Measurements from ENCODE around the gene ACTR3C.

The ACTR3C gene

DNA sequence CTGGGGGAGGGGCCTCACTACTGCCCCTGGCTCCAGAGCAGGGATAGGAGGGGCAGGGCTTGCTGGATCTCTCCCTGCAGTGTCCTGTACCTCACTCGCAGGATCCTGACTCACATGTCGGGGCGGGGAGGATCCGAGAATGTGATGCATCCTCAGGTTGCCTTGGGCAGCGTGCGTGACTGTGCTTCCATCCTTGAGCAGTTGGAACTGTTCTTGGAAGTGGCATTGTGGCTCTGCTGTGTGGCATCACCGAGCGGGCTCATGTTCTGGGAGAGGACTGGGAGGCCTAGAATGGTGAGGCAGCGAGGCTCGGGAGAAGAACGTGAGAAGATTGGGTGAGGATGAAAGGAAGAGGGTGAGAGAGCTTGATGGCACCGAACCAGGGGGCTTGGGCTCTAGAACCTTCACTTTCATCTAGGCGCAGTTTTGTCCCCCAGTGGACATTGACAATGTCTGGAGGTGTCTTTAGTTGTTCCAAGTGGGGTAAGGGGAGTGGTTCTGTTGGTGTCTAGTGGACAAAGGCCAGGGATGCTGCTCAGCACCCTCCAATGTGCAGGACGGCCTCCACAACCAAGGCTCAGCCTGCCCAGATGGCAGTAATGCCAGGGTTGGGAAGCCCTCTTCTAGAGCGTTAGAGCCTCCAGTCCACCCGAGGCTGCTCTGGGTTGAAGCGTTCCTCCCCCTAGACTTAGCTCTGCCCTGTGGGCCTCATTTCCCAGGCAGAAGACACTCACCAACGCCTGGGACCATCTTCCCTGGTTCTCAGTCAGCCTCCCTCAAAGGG, 9.7 kb upstream of the ACTR3C start:
- H3K4me3 ChIP-seq (ENCODE audit: control insufficient read depth, low read depth, low read length): no peak overlapping the region
- no peak for TF ChIP-seq CTCF (IDR thresholded peaks at IDR 0.05; ENCODE audit: control insufficient read depth, insufficient read depth, low read depth, low read length, missing control alignments)
- no peak for DNase-seq (ENCODE audit: low read depth)

- H3K4me3 ChIP-seq (ENCODE audit: control insufficient read depth, low read depth, low read length): no peak overlapping the region
- no peak for DNase-seq (ENCODE audit: low read depth)
- no peak for TF ChIP-seq CTCF (IDR thresholded peaks at IDR 0.05; ENCODE audit: control insufficient read depth, insufficient read depth, low read depth, low read length, missing control alignments)
Observed at GRCh38 chr7:150330211-150330885, 7.0 kb upstream of the ACTR3C start.

DNA sequence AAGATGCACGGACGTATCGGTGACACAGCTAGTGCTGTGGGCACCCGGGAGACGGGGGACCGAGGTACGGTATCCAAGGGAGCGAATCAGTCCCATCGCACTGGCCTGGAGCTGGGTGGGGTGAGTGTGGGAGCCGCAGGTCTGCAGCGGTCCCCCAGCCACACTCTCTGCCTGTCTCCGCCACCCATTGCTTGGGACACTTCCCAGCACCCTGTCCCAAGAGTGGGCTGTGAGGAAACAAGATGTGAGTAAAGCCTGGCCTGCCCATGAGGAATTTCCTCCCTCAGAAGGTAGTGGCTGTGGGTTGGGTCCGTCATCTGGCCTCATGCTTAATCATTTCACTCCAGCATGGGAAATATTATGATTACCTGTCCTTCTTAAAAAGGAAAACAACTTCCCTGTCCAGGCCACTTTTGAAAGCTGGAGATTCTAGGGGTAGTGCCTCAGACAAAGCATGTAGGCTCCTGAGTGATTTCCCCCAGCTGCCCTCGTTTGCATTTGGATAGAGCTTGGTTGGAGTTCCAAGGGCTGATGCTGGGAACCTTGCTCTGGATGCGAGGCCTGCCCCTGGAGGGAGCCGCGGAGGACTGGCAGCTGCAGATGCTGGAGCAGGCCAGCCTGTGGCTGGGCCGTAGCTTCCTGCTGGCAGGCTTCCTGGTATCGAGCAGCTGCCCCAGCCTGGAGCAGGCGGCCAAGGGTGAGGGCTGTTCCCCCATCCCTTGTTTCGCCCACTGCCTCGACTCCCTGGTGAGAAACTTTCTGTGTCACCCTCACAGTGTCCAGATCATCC, 6.2 kb upstream of the ACTR3C start:
- no peak for DNase-seq (ENCODE audit: low read depth)
- no peak for TF ChIP-seq CTCF (IDR thresholded peaks at IDR 0.05; ENCODE audit: control insufficient read depth, insufficient read depth, low read depth, low read length, missing control alignments)
- H3K4me3 ChIP-seq (ENCODE audit: control insufficient read depth, low read depth, low read length): no peak overlapping the region

- H3K4me3 ChIP-seq (ENCODE audit: control insufficient read depth, low read depth, low read length): no peak overlapping the region
- no peak for TF ChIP-seq CTCF (IDR thresholded peaks at IDR 0.05; ENCODE audit: control insufficient read depth, insufficient read depth, low read depth, low read length, missing control alignments)
- DNase-seq (ENCODE audit: low read depth): no peak
Observed at GRCh38 chr7:150327308-150327707, 4.0 kb upstream of the ACTR3C start.

GRCh38 chr7:150326657-150327268, 3.4 kb upstream of the ACTR3C start:
- no peak for DNase-seq (ENCODE audit: low read depth)
- H3K4me3 ChIP-seq (ENCODE audit: control insufficient read depth, low read depth, low read length): no peak overlapping the region
- TF ChIP-seq CTCF (IDR thresholded peaks at IDR 0.05; ENCODE audit: control insufficient read depth, insufficient read depth, low read depth, low read length, missing control alignments): no peak

GRCh38 chr7:150325901-150326300, 2.6 kb upstream of the ACTR3C start:
- no peak for DNase-seq (ENCODE audit: low read depth)
- no peak for TF ChIP-seq CTCF (IDR thresholded peaks at IDR 0.05; ENCODE audit: control insufficient read depth, insufficient read depth, low read depth, low read length, missing control alignments)
- no peak overlapping the region for H3K4me3 ChIP-seq (ENCODE audit: control insufficient read depth, low read depth, low read length)
